GM23248 (cell line): ENCODE measurements around the gene ZNF521.

Experiments
- EZH2 ChIP-seq: fragments of 200-600 bp; sonication (generic); IDR thresholded peaks from 2 replicates; pipeline ENCODE4 v1.6.1; 2018; ENCODE audit warnings: antibody characterized with exemption, mild to moderate bottlenecking; ENCODE audit not compliant: insufficient read depth, poor library complexity, severe bottlenecking
- EZH2phosphoT487 ChIP-seq: fragments of 200-600 bp; sonication (generic); IDR thresholded peaks from 2 replicates; pipeline ENCODE4 v1.6.1; 2018; ENCODE audit warnings: antibody characterized with exemption, moderate library complexity, mild to moderate bottlenecking, low read depth; ENCODE audit not compliant: insufficient read depth

- TF ChIP-seq EZH2, result no peak
- no peak for TF ChIP-seq EZH2phosphoT487
Observed at GRCh38 chr18:25171334-25171733, 180.6 kb downstream of the ZNF521 start.
